ENCODE data around the gene AKAP8. TPM values are rescaled to one million over a fixed set of nuclear protein-coding genes. Genes with fewer than 3 reads are reported as not detected.
"Not testable (repeated sequence)": the region's sequence is repeated elsewhere in the genome, so short reads cannot be mapped to it uniquely, and the experiment has no call there.

Gene AKAP8
- total RNA-seq, 1 donor from 2014 or later = 28.9 TPM

- H3K27me3 Mint-ChIP-seq (ENCODE audit: unreplicated experiment) = peaks cover 5% of the 10 kb centered on the region
- H3K4me1 Mint-ChIP-seq (ENCODE audit: low read depth, unreplicated experiment) = peaks cover 2% of the 10 kb centered on the region
- H3K9me3 Mint-ChIP-seq (ENCODE audit: unreplicated experiment) = peaks cover 10% of the 10 kb centered on the region
- H3K4me3 Mint-ChIP-seq (ENCODE audit: unreplicated experiment) = no peak overlapping the region
- peaks cover 5% of the 10 kb centered on the region for H3K36me3 Mint-ChIP-seq (ENCODE audit: unreplicated experiment)
- H3K27ac Mint-ChIP-seq (ENCODE audit: unreplicated experiment) = no peak overlapping the region
- DNase-seq = no peak
- TF ChIP-seq CTCF (IDR thresholded peaks at IDR 0.05; ENCODE audit: partially characterized antibody, unreplicated experiment) = no peak
Observed at GRCh38 chr19:15367439-15367838, 12.1 kb downstream of the AKAP8 start.

GRCh38 chr19:15365264-15365663, 14.3 kb downstream of the AKAP8 start:
- TF ChIP-seq CTCF (IDR thresholded peaks at IDR 0.05; ENCODE audit: partially characterized antibody, unreplicated experiment) = no peak
- Mint-ChIP-seq H3K27ac (ENCODE audit: unreplicated experiment) (no peak overlapping the region), H3K4me1 (ENCODE audit: low read depth, unreplicated experiment) (no peaks in the 10 kb centered on the region), H3K36me3 (ENCODE audit: unreplicated experiment) (peaks cover 12% of the 10 kb centered on the region), H3K4me3 (ENCODE audit: unreplicated experiment) (no peak overlapping the region), H3K27me3 (ENCODE audit: unreplicated experiment) (peaks cover 5% of the 10 kb centered on the region), H3K9me3 (ENCODE audit: unreplicated experiment) (peaks cover 10% of the 10 kb centered on the region)
- no peak for DNase-seq

DNA sequence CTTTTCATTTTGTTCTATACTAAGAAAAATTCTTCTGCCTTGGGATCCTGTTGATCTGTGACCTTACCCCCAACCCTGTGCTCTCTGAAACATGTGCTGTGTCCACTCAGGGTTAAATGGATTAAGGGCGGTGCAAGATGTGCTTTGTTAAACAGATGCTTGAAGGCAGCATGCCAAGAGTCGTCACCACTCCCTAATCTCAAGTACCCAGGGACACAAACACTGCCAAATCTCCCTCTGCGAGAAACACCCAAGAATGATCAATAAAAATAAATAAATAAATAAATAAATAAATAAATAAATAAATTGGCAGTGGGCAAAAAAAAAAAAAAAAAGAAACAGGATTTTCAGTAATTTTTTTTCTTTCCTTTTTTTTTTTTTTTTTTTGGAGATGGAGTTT, 15.8 kb downstream of the AKAP8 start:
- not testable (repeated sequence) for H3K27me3 Mint-ChIP-seq (ENCODE audit: unreplicated experiment)

DNA sequence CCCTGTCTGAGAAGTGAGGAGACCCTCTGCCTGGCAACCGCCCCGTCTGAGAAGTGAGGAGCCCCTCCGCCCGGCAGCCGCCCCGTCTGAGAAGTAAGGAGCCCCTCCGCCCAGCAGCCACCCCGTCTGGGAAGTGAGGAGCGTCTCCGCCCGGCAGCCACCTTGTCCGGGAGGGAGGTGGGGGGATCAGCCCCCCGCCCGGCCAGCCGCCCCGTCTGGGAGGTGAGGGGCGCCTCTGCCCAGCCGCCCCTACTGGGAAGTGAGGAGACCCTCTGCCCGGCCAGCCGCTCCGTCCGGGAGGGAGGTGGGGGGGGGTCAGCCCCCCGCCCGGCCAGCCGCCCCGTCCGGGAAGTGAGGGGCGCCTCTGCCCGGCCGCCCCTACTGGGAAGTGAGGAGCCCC, 16.5 kb downstream of the AKAP8 start:
- H3K27me3 Mint-ChIP-seq (ENCODE audit: unreplicated experiment); H3K27ac Mint-ChIP-seq (ENCODE audit: unreplicated experiment): not testable (repeated sequence)
- peaks cover 12% of the 10 kb centered on the region for H3K36me3 Mint-ChIP-seq (ENCODE audit: unreplicated experiment)

More for the DNA sequence above, 15.8 kb downstream of the AKAP8 start:
- H3K4me3 Mint-ChIP-seq (ENCODE audit: unreplicated experiment); DNase-seq; H3K9me3 Mint-ChIP-seq (ENCODE audit: unreplicated experiment); H3K4me1 Mint-ChIP-seq (ENCODE audit: low read depth, unreplicated experiment): not testable (repeated sequence)
- Mint-ChIP-seq H3K36me3 (ENCODE audit: unreplicated experiment) (peaks cover 12% of the 10 kb centered on the region), H3K27ac (ENCODE audit: unreplicated experiment) (peak overlapping the region; percentile 85)

DNA sequence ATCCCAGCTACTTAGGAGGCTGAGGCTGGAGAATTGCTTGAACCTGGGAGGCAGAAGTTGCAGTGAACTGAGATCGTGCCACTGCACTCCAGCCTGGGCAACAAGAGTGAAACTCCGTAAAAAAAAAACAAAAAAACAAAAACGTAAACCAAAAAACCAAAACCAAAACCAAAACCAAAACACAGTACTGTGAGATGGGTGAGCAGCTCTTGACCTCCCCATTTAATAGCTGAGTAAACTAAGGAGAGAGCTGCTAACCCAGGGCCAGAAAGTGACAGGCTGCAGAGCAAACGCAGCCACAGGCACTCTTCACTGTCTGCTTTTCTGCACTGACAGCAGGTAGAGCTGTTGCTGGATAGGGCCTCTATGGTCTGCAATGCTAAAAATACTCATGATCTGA, 19.6 kb downstream of the AKAP8 start:
- DNase-seq; H3K27ac Mint-ChIP-seq (ENCODE audit: unreplicated experiment); H3K27me3 Mint-ChIP-seq (ENCODE audit: unreplicated experiment); H3K4me3 Mint-ChIP-seq (ENCODE audit: unreplicated experiment); H3K4me1 Mint-ChIP-seq (ENCODE audit: low read depth, unreplicated experiment); H3K9me3 Mint-ChIP-seq (ENCODE audit: unreplicated experiment): not testable (repeated sequence)
- peaks cover 12% of the 10 kb centered on the region for H3K36me3 Mint-ChIP-seq (ENCODE audit: unreplicated experiment)

More for the DNA sequence above, 16.5 kb downstream of the AKAP8 start:
- not testable (repeated sequence) for DNase-seq; H3K4me1 Mint-ChIP-seq (ENCODE audit: low read depth, unreplicated experiment); H3K9me3 Mint-ChIP-seq (ENCODE audit: unreplicated experiment); H3K4me3 Mint-ChIP-seq (ENCODE audit: unreplicated experiment)

DNA sequence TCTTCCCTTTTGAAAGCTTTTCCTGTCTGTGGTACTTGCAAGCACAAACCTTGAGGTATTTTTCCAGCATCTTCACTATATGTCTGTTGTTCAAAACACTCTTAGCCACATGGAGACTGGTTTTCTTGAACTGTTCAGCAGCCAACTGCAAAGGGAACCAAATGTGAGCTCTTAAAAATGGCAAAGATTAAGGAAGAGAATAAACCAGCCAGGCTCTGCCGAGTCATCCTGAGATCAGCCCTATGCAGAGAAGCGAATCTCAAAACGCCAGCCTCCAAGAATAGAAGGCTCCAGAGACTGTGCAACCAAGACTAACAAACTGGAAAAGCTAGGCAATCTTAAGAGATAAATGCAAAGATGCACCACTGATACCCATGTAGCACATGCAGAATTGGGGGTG, 20.7 kb downstream of the AKAP8 start:
- Mint-ChIP-seq H3K9me3 (ENCODE audit: unreplicated experiment) (peaks cover 9% of the 10 kb centered on the region), H3K27me3 (ENCODE audit: unreplicated experiment) (peaks cover 8% of the 10 kb centered on the region), H3K36me3 (ENCODE audit: unreplicated experiment) (peaks cover 11% of the 10 kb centered on the region), H3K4me3 (ENCODE audit: unreplicated experiment) (no peak overlapping the region), H3K27ac (ENCODE audit: unreplicated experiment) (no peak overlapping the region), H3K4me1 (ENCODE audit: low read depth, unreplicated experiment) (no peaks in the 10 kb centered on the region)
- no peak for TF ChIP-seq CTCF (IDR thresholded peaks at IDR 0.05; ENCODE audit: partially characterized antibody, unreplicated experiment)
- DNase-seq = no peak

GRCh38 chr19:15357906-15358305, 21.7 kb downstream of the AKAP8 start:
- no peak for TF ChIP-seq CTCF (IDR thresholded peaks at IDR 0.05; ENCODE audit: partially characterized antibody, unreplicated experiment)
- H3K36me3 Mint-ChIP-seq (ENCODE audit: unreplicated experiment) = peaks cover 8% of the 10 kb centered on the region
- H3K4me3 Mint-ChIP-seq (ENCODE audit: unreplicated experiment) = no peak overlapping the region
- DNase-seq = no peak
- H3K27me3 Mint-ChIP-seq (ENCODE audit: unreplicated experiment) = peaks cover 6% of the 10 kb centered on the region
- H3K27ac Mint-ChIP-seq (ENCODE audit: unreplicated experiment) = no peak overlapping the region
- no peaks in the 10 kb centered on the region for H3K4me1 Mint-ChIP-seq (ENCODE audit: low read depth, unreplicated experiment)
- H3K9me3 Mint-ChIP-seq (ENCODE audit: unreplicated experiment) = peaks cover 7% of the 10 kb centered on the region
